GM12801 (cell line): ENCODE results near the gene ISG15.

Experiments
- TF ChIP-seq, protein P1 (sequence below): IDR thresholded peaks from one replicate; pipeline ENCODE4 v1.5.1; 2011; ENCODE audit warnings: control low read depth; ENCODE audit not compliant: insufficient read length; ENCODE audit errors: extremely low read depth

The ISG15 gene

DNA sequence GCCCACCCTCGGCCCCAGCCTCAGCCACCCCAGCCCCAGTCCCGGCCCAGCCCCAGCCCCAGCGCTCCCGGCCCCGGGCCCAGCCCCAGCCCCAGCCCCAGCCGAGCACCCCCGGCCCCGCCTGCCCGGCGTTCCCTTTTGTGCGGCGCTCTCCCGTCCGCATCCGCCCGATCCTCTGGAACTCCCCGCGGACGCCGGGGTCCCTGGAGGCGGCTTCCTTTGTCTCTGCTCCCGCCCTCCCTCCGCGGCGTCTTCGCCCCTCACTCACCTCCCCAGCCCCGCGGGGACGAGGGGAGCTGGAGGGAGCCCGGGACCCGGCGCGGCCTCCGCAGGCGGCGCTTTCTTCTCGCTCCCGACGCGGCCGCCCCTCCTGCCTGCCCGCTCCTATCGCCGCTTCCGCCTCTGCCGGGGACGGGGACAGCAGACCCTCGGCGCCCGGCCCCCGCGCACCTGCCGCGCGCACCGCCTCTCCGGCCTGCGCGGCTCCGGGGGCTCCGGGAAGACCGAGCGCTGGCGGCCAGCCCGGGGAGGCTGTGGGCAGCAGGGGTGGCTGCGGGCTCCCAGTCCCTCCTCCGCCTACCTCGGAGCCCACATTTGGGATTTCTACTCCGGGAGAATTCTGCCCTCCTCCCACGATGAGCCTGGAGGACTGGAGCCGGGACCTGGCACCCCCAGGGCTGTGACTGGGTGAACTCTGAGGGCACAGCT, 20.6 kb downstream of the ISG15 start:
- TF ChIP-seq, protein P1, sequence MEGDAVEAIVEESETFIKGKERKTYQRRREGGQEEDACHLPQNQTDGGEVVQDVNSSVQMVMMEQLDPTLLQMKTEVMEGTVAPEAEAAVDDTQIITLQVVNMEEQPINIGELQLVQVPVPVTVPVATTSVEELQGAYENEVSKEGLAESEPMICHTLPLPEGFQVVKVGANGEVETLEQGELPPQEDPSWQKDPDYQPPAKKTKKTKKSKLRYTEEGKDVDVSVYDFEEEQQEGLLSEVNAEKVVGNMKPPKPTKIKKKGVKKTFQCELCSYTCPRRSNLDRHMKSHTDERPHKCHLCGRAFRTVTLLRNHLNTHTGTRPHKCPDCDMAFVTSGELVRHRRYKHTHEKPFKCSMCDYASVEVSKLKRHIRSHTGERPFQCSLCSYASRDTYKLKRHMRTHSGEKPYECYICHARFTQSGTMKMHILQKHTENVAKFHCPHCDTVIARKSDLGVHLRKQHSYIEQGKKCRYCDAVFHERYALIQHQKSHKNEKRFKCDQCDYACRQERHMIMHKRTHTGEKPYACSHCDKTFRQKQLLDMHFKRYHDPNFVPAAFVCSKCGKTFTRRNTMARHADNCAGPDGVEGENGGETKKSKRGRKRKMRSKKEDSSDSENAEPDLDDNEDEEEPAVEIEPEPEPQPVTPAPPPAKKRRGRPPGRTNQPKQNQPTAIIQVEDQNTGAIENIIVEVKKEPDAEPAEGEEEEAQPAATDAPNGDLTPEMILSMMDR = no peak

DNA sequence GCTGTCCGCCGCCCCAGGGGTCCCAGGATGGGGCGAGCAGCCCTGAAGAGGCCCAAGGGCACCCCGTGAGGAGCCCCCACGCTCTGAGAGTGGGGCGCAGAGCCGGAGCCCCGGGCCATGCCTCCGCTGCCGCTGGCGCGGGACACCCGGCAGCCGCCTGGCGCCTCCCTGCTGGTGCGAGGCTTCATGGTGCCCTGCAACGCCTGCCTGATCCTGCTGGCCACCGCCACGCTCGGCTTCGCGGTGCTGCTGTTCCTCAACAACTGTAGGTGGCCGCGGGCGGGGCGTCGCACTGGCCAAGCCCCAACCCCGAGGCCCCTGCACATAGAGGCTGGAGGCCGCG, 21.1 kb downstream of the ISG15 start:
- TF ChIP-seq, protein P1 = no peak

DNA sequence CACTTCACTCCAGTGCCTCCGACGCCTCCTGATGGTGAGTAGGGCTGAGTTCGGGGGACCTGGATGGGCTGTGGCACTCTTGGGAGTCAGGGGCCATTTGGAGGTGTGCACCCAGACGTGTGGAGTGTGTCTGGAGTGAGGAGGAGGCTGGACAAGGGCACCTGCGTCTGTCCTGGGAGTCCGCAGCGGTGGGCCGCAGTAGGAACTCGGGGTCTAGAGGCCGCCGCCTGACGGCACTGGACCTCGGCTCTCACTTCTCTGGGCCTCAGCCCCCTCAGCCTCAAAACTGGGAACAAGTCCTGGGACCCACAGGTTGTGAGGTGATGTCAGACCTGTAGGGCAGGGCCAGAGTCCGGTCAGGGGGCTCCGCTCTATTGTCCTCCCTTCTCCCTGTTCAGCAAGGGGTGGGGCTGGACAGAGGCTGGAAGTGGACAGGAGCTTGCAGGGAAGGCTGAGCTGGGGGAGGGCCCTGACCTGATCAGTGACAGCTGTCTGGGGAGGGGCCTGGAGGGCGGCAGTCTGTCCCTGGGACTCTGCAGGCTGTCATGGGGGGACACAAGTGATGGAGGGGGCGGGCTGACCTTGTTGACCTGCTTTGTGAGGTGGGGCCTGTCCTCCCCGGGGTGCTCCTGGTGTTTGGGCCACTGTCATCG, 22.1 kb downstream of the ISG15 start:
- TF ChIP-seq, protein P1 = no peak

DNA sequence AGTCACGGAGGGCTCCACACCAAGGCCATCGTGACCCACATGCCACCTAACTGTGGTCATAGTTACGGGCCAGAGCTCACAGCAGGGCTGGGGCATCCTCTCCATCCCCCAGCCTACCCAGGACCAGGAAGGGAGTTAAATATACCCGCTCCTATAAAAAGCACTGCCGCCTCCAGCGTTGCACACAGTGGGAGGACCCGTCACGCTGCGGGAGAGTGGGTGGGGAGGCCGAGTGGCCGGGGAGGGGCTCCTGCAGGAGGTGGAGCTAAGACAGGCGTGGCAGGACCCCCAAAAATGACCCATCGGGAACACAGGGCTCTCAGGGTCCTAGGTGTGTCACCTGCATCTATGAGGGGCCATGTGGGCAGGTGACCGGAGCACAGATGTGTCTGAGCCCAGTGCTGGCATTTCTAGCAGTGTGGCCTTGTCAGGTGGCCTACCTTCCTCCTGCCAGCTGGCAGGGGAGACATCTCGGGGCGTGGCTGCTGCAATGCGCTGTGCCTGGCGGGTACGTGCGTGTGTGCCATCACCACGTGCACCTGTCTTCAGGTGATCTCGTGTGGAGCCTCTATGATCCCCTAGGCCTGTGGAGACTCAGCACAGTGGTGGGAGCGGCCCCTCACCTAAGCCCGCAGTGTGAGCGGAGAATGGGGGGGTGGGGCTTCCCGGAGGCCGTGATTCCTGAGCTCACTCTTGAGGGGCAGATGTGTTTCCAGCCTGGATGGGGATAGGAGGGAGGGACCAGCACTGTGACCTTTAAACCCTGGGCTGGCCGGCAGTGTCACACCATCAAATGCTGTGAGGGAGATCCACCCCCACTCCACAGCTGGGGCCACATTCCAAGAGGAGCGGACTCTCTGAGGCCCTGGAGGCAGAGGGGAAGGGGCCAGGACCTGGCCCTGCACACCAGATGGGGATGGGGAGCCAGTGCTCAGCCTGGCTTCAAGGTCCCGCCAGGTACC, 24.4 kb downstream of the ISG15 start:
- TF ChIP-seq, protein P1 = no peak

DNA sequence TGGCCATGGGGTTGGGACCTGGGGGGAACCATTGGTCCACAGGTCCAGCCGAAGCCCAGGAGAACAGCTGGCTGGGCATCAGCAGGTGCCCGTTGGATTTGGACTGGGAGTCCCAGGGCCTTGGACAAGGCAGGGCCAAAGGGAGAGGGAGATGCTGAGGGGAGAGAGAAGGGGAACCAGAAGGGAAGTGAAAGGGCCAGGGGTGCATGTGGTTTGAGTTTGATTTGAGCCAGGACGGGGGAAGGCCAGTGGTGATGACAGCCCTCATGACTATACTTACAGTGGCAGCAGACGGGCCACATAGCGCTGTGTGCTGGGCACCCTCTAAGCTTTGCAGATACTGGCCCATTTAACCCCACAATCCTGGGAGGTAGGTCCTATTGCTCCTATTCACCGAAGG, 25.4 kb downstream of the ISG15 start:
- TF ChIP-seq, protein P1 = no peak

DNA sequence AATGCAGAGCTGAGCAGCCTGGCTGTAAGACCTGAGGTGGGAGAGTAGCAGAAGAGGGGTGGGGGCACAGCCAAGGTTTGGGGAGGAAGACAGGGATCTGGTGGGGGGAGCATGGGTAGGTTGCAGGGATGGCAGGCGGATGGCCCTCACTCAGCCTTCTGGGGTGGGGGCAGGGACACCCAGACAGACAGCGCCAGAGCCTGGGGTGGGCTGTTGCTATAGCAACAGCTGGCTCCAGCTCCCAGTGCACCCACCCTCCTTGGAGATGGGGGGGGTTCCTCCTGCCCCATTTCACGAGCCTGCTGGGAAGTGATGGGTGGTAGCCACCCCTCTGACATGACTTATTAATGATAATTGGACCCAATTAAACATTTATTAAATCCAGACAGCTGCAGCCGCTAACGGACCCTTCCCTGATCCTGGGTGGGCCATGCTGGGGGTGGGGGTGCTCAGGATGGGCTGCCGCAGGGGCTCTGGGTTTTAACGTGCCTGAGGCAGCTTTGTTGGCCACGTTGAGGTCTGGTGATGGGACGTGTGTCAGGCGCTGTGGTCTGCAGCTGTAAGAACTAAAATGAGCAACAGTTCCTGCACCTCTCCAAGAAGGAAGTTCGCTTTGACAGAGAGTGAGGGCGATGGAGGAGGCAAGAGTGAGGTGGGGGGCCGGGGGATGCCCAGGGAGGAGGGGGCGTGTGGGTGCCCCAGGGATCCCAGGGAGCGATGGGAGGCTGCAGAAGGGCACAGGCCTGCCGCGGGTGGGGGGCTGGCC, 26.0 kb downstream of the ISG15 start:
- TF ChIP-seq, protein P1 = no peak
